HepG2 (cell line): Measurements from ENCODE around the gene CHPF. TPM values are rescaled to one million over a fixed set of nuclear protein-coding genes. Genes with fewer than 3 reads are reported as not detected.

ENCODE experiments used
- ATAC-seq: fragments of 200-7000 bp; cut with Tn5 transposase; 3 replicates; pipeline ENCODE4 v1.9.1; 2020; ENCODE audit warnings: mild to moderate bottlenecking, moderate library complexity
- BruUV-seq: library from RNA; stranded (reverse); fragments of 400-500 nt; replicated peaks from 2 replicates; lab custom pipeline; 2021; lab: Mats Ljungman, UMichigan
- CTCF ChIA-PET: fragments of 300-600 bp; formaldehyde crosslinking; extraction: SDS; loops from one replicate; lab custom pipeline; 2021; ENCODE audit warnings: low total read pairs, inconsistent platforms, low intra/inter-chr PET ratio; lab: Yijun Ruan, JAX
- POLR2A ChIA-PET: fragments of 350-600 bp; sonication (Branson Sonifier 250); formaldehyde crosslinking; loops from one replicate; lab custom pipeline; 2020; ENCODE audit warnings: antibody characterized with exemption, inconsistent platforms; lab: Yijun Ruan, JAX
- DNase-seq: peaks from one replicate; pipeline ENCODE4 v3.0.0-alpha.2; 2015; ENCODE audit warnings: low spot score
- FAIRE-seq: peaks from 3 replicates; lab custom pipeline; 2011; peaks lifted over from hg19 to GRCh38; lab: Jason Lieb, UNC
- H2AFZ ChIP-seq: one replicate; pipeline ENCODE4 v1.6.1; 2011; ENCODE audit warnings: low read length, inconsistent platforms
- H3K27ac ChIP-seq: fragments of 300-600 bp; 3 replicates; pipeline ENCODE4 v1.8.0; 2011; ENCODE audit warnings: mixed run types, mild to moderate bottlenecking, mixed read lengths, low read length, inconsistent platforms; ENCODE audit not compliant: insufficient read depth; ENCODE audit errors: extremely low read length
- H3K27me3 ChIP-seq, 2 experiments: fragments of 200-600 bp in 1 of 2; 2 replicates in 1 of 2; 3 replicates in 1 of 2; pipeline versions ENCODE4 v1.6.0 to v1.8.0; 2011; ENCODE audit warnings: low read length in 2 of 2, mild to moderate bottlenecking in 2 of 2, moderate library complexity in 2 of 2, inconsistent platforms in 1 of 2; ENCODE audit not compliant: insufficient read depth in 2 of 2, control insufficient read depth in 1 of 2
- H3K36me3 ChIP-seq, 2 experiments: fragments of 200-600 bp in 1 of 2; replicated peaks in 1 of 2; 2 replicates in 1 of 2; 3 replicates in 1 of 2; pipeline versions ENCODE4 v1.5.1 to v1.8.0; 2011; ENCODE audit warnings: low read length in 2 of 2, inconsistent platforms in 1 of 2; ENCODE audit not compliant: insufficient read depth in 2 of 2, control insufficient read depth in 1 of 2
- H3K4me1 ChIP-seq: 2 replicates; pipeline ENCODE4 v1.5.1; 2012; ENCODE audit warnings: low read length, inconsistent platforms; ENCODE audit not compliant: insufficient read depth
- H3K4me2 ChIP-seq: 2 replicates; pipeline ENCODE4 v1.6.0; 2011; ENCODE audit warnings: low read depth, low read length, inconsistent platforms
- H3K4me3 ChIP-seq, 3 experiments: fragments of 200-600 bp in 1 of 3; sonication (generic), shearing (Covaris generic) in 1 of 3; replicated peaks in 1 of 3; 2 replicates each; pipeline ENCODE4 v1.5.1; 2011 to 2016; ENCODE audit warnings: low read length in 3 of 3, inconsistent platforms in 2 of 3, low read depth in 2 of 3, mild to moderate bottlenecking in 2 of 3, control low read depth in 1 of 3, mixed read lengths in 1 of 3; ENCODE audit not compliant: insufficient read depth in 1 of 3
- H3K79me2 ChIP-seq: one replicate; pipeline ENCODE4 v1.6.1; 2011; ENCODE audit warnings: low read length, inconsistent platforms; ENCODE audit not compliant: insufficient read depth
- H3K9ac ChIP-seq: 2 replicates; pipeline ENCODE4 v1.6.0; 2011; ENCODE audit warnings: mild to moderate bottlenecking, low read depth, low read length, inconsistent platforms; ENCODE audit not compliant: insufficient read depth
- H3K9me3 ChIP-seq: 2 replicates; pipeline ENCODE4 v1.5.1; 2012; ENCODE audit warnings: mild to moderate bottlenecking, low read length
- H4K20me1 ChIP-seq: 2 replicates; pipeline ENCODE4 v1.6.0; 2011; ENCODE audit warnings: inconsistent platforms, mild to moderate bottlenecking, low read length, moderate library complexity; ENCODE audit not compliant: insufficient read depth
- CCAR2 ChIP-seq: fragments of 200-400 bp; formaldehyde crosslinking; optimal IDR thresholded peaks from 2 replicates; pipeline ENCODE3; 2018; ENCODE audit warnings: low read depth, mild to moderate bottlenecking, low read length, moderate library complexity
- GLI4 ChIP-seq: sonication (generic); formaldehyde crosslinking; IDR thresholded peaks from 2 replicates; pipeline ENCODE4 v1.5.1; 2020; ENCODE audit warnings: missing genetic modification reagents, mild to moderate bottlenecking, moderate library complexity, borderline replicate concordance
- GTF3A ChIP-seq: sonication (generic); formaldehyde crosslinking; conservative IDR thresholded peaks from 2 replicates; pipeline ENCODE4 v1.4.0; 2020; ENCODE audit warnings: mild to moderate bottlenecking, missing genetic modification reagents
- HNRNPK ChIP-seq: fragments of 200-400 bp; formaldehyde crosslinking; IDR thresholded peaks from 2 replicates; pipeline ENCODE4 v1.6.1; 2018; ENCODE audit warnings: low read length, low read depth, moderate library complexity, mild to moderate bottlenecking; ENCODE audit not compliant: poor library complexity, severe bottlenecking
- HOXA9 ChIP-seq: sonication (generic); formaldehyde crosslinking; IDR thresholded peaks from 2 replicates; pipeline ENCODE4 v1.8.1; 2022; ENCODE audit warnings: missing genetic modification reagents, mild to moderate bottlenecking, moderate library complexity, borderline replicate concordance
- KDM3A ChIP-seq: IDR thresholded peaks from 2 replicates; pipeline ENCODE4 v1.6.1; 2018; ENCODE audit warnings: low read depth, missing compliant biosample characterization
- MAF1 ChIP-seq: sonication (generic); formaldehyde crosslinking; IDR thresholded peaks from 2 replicates; pipeline ENCODE4 v1.5.0; 2020; ENCODE audit warnings: missing genetic modification reagents, borderline replicate concordance
- MTA3 ChIP-seq: sonication (generic); formaldehyde crosslinking; IDR thresholded peaks from 2 replicates; pipeline ENCODE4 v1.4.0; 2020; ENCODE audit warnings: missing genetic modification reagents
- RCOR2 ChIP-seq: IDR thresholded peaks from 2 replicates; pipeline ENCODE4 v1.6.1; 2016; ENCODE audit warnings: missing biosample characterization, missing genetic modification reagents
- SETDB1 ChIP-seq: sonication (generic); formaldehyde crosslinking; IDR thresholded peaks from 2 replicates; pipeline ENCODE4 v1.5.1; 2020; ENCODE audit warnings: missing genetic modification reagents, mild to moderate bottlenecking, borderline replicate concordance
- SIX4 ChIP-seq: sonication (generic); formaldehyde crosslinking; IDR thresholded peaks from 2 replicates; pipeline ENCODE4 v1.4.0; 2020; ENCODE audit warnings: missing genetic modification reagents
- ZNF230 ChIP-seq: sonication (generic); formaldehyde crosslinking; IDR thresholded peaks from 2 replicates; pipeline ENCODE4 v1.4.0; 2020; ENCODE audit warnings: mild to moderate bottlenecking, missing genetic modification reagents
- ZNF34 ChIP-seq: sonication (generic); formaldehyde crosslinking; IDR thresholded peaks from 2 replicates; pipeline ENCODE4 v1.4.0; 2020; ENCODE audit warnings: mild to moderate bottlenecking, missing genetic modification reagents, borderline replicate concordance
- ZNF761 ChIP-seq: sonication (generic); formaldehyde crosslinking; conservative IDR thresholded peaks from 2 replicates; pipeline ENCODE4 v1.4.0; 2020; ENCODE audit warnings: mild to moderate bottlenecking, missing genetic modification reagents
- WGBS: methylation state at CpG from one replicate; pipeline ENCODE4 v1.1.6; 2017; ENCODE audit warnings: low lambda C conversion rate; 5-methylcytosine and 5-hydroxymethylcytosine counted together
- in situ Hi-C: cut with HindIII; loops from 2 replicates; pipeline ENCODE4 v1.10.0; 2017; ENCODE audit warnings: low pct_unique_long_range_greater_than_20kb; ENCODE audit not compliant: extremely low pct_ligation_motif_present
- intact Hi-C: fragments of 100-400 bp; cut with micrococcal nuclease; formaldehyde crosslinking; loops from one replicate; pipeline ENCODE4 v1.10.0; 2022; ENCODE audit not compliant: unreplicated experiment
- polyA plus RNA-seq, 8 experiments: library from polyadenylated mRNA; depleted of rRNA in 3 of 8; stranded (reverse) in 7 of 8; unstranded in 1 of 8; fragments of >200 nt; fragmentation: Illumina TruSeq in 4 of 8; extraction: Trizol in 4 of 8; gene quantifications; 2 replicates each; pipeline versions ENCODE4 v1.2.1 to v1.2.3, GENCODE V29; 2011 to 2016; ENCODE audit warnings: low read depth in 4 of 8, missing spikeins in 1 of 8, mixed read lengths in 1 of 8; ENCODE audit not compliant: insufficient read depth in 1 of 8
- total RNA-seq, 5 experiments: library from RNA; depleted of rRNA; stranded (reverse); fragments of >200 nt; fragmentation: Illumina TruSeq; extraction: Trizol; gene quantifications; 2 replicates each; pipeline ENCODE4 v1.2.3, GENCODE V29; 2016; ENCODE audit warnings: low read depth in 1 of 5
- TF ChIP-seq, protein P1 (sequence below): sonication (generic); formaldehyde crosslinking; IDR thresholded peaks from 2 replicates; pipeline ENCODE4 v1.4.0; 2020; ENCODE audit warnings: missing genetic modification reagents
- TF ChIP-seq, protein P2 (sequence below): sonication (generic); formaldehyde crosslinking; IDR thresholded peaks from 2 replicates; pipeline ENCODE4 v1.5.0; 2020; ENCODE audit warnings: missing genetic modification reagents, mild to moderate bottlenecking, borderline replicate concordance
- TF ChIP-seq, protein P3 (sequence below): conservative IDR thresholded peaks from 2 replicates; pipeline ENCODE4 v1.6.1; 2018; ENCODE audit warnings: missing genetic modification reagents

CHPF gene
- total and polyA plus RNA-seq, 2 of the 13 experiments (the other 11 are each of a cell fraction or from before 2014, with no cell fraction given), result 79.6 to 111 TPM

DNA sequence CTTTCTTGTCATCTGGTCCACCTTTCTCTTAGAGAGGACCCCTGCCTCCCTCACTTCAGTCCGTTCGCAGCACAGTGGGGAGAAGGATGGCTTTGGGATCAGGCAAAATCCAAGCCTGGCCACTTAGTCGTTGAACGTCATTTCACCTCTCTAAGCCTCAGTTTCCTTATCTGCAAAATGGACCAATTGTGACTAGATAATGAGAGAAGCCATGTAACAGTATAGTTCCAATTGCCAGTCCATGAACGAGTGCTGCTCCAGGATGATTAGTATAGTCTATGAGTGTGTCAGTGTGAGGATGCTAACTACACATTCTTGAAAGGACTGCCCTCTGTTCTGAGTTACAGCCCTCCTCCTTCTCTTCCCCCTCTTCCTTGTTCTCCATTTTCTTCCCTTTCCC lies 29.6 kb upstream of the CHPF start (continued):
- TF ChIP-seq, protein P1, sequence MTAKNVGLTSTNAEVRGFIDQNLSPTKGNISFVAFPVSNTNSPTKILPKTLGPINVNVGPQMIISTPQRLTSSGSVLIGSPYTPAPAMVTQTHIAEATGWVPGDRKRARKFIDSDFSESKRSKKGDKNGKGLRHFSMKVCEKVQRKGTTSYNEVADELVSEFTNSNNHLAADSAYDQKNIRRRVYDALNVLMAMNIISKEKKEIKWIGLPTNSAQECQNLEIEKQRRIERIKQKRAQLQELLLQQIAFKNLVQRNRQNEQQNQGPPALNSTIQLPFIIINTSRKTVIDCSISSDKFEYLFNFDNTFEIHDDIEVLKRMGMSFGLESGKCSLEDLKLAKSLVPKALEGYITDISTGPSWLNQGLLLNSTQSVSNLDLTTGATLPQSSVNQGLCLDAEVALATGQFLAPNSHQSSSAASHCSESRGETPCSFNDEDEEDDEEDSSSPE (CRISPR knock-in tag), result no peak
- no peak for TF ChIP-seq HOXA9
- TF ChIP-seq SETDB1 (CRISPR knock-in tag), result no peak

DNA sequence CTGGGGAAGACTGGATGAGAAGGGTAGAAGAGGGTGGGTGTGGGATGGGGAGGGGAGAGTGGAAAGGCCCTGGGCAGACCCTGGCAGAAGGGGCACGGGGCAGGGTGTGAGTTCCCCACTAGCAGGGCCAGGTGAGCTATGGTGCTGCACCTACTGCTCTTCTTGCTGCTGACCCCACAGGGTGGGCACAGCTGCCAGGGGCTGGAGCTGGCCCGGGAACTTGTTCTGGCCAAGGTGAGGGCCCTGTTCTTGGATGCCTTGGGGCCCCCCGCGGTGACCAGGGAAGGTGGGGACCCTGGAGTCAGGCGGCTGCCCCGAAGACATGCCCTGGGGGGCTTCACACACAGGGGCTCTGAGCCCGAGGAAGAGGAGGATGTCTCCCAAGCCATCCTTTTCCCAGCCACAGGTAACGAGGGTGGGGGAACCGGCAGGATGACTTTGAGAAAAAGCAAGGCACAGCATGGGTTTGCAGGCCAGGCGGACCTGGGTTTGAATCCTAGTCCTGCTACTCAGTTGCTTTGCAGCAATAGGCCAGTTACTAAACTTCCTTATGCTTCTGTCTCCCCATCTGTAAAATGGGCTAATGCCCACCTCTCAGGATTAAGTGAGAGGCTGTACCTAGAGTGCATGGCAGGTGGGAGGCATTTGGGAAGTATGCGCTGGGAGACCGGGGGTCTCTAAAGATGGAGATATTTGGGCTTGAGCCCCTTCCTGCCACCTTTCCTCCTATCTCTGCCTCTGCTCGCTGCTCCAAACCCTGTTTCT lies 28.8 kb upstream of the CHPF start, which contains the start of gene INHA:
INHA (plus strand) TSS at position 74 of the 765 bp plus-strand sequence; CDS start at position 139, 65 bp downstream.
- H3K36me3 ChIP-seq, result peaks cover 0 to 15% of the 10 kb centered on the region in 2 experiments
- DNase-seq (no peak), ATAC-seq (peak; percentile 0; the same call in 2 of the 3 replicates), FAIRE-seq (no peak)
- ChIA-PET CTCF (interaction anchor here (2.9 kb wide), 1 partner anchor 70 kb away, joined by 13 read pairs; no protein-coding TSS in a partner anchor), POLR2A (interaction anchor here (1.1 to 3.2 kb wide), 9 partner anchors 11 to 185 kb away, joined by 3 to 150 read pairs (median 12); partner anchors contain the start of genes CHPF, DNPEP, GMPPA and STK11IP)
- intact Hi-C loops (no loop called here), in situ Hi-C loops (no loop called here)
- peak within 1 kb of the TSS; percentile 92 for H3K4me2 ChIP-seq
- TSS peak; percentile 81 for BruUV-seq
- H4K20me1 ChIP-seq, result no peaks in the 10 kb centered on the region
- no peaks in the 10 kb centered on the region for H3K27me3 ChIP-seq
- no peaks in the 10 kb centered on the region for H3K9me3 ChIP-seq
- H2AFZ ChIP-seq, result no peak within 1 kb of the TSS
- peak within 1 kb of the TSS; percentile 88 for H3K9ac ChIP-seq
- H3K4me1 ChIP-seq, result peaks cover 75% of the 10 kb centered on the region
- H3K4me3 ChIP-seq, result peak within 1 kb of the TSS; percentile 90 to 95 (median 94)
- peaks cover 21% of the 10 kb centered on the region for H3K79me2 ChIP-seq
- 85% methylated on average over 8 of the region's 13 CpGs for WGBS
- H3K27ac ChIP-seq, result peak within 1 kb of the TSS; percentile 94
- TF ChIP-seq MAF1 (CRISPR knock-in tag), result no peak
- no peak for TF ChIP-seq ZNF230 (CRISPR knock-in tag)
- TF ChIP-seq ZNF761 (CRISPR knock-in tag), result no peak
- TF ChIP-seq, protein P2, sequence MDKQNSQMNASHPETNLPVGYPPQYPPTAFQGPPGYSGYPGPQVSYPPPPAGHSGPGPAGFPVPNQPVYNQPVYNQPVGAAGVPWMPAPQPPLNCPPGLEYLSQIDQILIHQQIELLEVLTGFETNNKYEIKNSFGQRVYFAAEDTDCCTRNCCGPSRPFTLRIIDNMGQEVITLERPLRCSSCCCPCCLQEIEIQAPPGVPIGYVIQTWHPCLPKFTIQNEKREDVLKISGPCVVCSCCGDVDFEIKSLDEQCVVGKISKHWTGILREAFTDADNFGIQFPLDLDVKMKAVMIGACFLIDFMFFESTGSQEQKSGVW (CRISPR knock-in tag), result no peak
- no peak for TF ChIP-seq CCAR2
- no peak for TF ChIP-seq KDM3A
- 0 out of 2 replicates have a peak, but pooled peaks have one; percentile 76 for TF ChIP-seq GTF3A (CRISPR knock-in tag)
- TF ChIP-seq SIX4 (CRISPR knock-in tag), result no peak
- no peak for TF ChIP-seq GLI4 (CRISPR knock-in tag)
- no peak for TF ChIP-seq ZNF34 (CRISPR knock-in tag)
- 0 out of 2 replicates have a peak, but pooled peaks have one; percentile 54 for TF ChIP-seq RCOR2 (CRISPR knock-in tag)
- TF ChIP-seq, protein P3, sequence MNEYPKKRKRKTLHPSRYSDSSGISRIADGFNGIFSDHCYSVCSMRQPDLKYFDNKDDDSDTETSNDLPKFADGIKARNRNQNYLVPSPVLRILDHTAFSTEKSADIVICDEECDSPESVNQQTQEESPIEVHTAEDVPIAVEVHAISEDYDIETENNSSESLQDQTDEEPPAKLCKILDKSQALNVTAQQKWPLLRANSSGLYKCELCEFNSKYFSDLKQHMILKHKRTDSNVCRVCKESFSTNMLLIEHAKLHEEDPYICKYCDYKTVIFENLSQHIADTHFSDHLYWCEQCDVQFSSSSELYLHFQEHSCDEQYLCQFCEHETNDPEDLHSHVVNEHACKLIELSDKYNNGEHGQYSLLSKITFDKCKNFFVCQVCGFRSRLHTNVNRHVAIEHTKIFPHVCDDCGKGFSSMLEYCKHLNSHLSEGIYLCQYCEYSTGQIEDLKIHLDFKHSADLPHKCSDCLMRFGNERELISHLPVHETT, result no peak
- TF ChIP-seq HNRNPK, result peak; percentile 75
- TF ChIP-seq MTA3, result no peak
